ENCODE results near the gene ZC3H13. TPM values are rescaled to one million over a fixed set of nuclear protein-coding genes. Genes with fewer than 3 reads are reported as not detected.

The ZC3H13 gene
- polyA plus RNA-seq, 1 donor from 2014 or later = 19.5 TPM

DNA sequence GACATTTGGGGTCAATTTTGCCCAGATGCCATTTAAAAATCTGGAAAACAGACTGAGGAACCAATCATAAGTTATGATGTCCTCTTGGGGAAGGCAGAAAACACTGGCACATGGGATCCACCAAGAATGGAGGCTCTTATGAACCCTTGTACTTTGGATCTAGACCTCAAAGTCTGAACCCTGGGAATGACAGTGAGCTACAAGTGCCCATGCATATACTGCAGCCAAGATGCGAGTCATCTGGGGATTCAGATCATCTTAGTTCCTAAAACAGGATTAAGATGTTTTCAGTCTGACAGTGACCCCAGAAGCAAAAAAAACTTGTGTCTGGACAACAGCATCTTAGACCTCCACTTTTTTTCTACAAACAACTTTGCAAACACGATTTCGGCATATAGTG lies 100.8 kb downstream of the ZC3H13 start:
- TF ChIP-seq EZH2 (IDR thresholded peaks at IDR 0.05; ENCODE audit: borderline replicate concordance, insufficient read depth, low read length, poor library complexity, severe bottlenecking) (no peak), POLR2AphosphoS5 (IDR thresholded peaks at IDR 0.05) (no peak), SMC3 (conservative IDR thresholded peaks at IDR 0.05; ENCODE audit: poor library complexity) (no peak), MXI1 (conservative IDR thresholded peaks at IDR 0.05; ENCODE audit: poor library complexity, severe bottlenecking) (no peak), RAD21 (conservative IDR thresholded peaks at IDR 0.05) (no peak), TAF1 (IDR thresholded peaks at IDR 0.05; ENCODE audit: low read depth) (no peak), EP300 (conservative IDR thresholded peaks at IDR 0.05; ENCODE audit: poor library complexity, severe bottlenecking) (no peak)
- TF ChIP-seq, protein P1, sequence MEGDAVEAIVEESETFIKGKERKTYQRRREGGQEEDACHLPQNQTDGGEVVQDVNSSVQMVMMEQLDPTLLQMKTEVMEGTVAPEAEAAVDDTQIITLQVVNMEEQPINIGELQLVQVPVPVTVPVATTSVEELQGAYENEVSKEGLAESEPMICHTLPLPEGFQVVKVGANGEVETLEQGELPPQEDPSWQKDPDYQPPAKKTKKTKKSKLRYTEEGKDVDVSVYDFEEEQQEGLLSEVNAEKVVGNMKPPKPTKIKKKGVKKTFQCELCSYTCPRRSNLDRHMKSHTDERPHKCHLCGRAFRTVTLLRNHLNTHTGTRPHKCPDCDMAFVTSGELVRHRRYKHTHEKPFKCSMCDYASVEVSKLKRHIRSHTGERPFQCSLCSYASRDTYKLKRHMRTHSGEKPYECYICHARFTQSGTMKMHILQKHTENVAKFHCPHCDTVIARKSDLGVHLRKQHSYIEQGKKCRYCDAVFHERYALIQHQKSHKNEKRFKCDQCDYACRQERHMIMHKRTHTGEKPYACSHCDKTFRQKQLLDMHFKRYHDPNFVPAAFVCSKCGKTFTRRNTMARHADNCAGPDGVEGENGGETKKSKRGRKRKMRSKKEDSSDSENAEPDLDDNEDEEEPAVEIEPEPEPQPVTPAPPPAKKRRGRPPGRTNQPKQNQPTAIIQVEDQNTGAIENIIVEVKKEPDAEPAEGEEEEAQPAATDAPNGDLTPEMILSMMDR (IDR thresholded peaks at IDR 0.05; ENCODE audit: poor library complexity, severe bottlenecking) = no peak
- TF ChIP-seq, protein P2, sequence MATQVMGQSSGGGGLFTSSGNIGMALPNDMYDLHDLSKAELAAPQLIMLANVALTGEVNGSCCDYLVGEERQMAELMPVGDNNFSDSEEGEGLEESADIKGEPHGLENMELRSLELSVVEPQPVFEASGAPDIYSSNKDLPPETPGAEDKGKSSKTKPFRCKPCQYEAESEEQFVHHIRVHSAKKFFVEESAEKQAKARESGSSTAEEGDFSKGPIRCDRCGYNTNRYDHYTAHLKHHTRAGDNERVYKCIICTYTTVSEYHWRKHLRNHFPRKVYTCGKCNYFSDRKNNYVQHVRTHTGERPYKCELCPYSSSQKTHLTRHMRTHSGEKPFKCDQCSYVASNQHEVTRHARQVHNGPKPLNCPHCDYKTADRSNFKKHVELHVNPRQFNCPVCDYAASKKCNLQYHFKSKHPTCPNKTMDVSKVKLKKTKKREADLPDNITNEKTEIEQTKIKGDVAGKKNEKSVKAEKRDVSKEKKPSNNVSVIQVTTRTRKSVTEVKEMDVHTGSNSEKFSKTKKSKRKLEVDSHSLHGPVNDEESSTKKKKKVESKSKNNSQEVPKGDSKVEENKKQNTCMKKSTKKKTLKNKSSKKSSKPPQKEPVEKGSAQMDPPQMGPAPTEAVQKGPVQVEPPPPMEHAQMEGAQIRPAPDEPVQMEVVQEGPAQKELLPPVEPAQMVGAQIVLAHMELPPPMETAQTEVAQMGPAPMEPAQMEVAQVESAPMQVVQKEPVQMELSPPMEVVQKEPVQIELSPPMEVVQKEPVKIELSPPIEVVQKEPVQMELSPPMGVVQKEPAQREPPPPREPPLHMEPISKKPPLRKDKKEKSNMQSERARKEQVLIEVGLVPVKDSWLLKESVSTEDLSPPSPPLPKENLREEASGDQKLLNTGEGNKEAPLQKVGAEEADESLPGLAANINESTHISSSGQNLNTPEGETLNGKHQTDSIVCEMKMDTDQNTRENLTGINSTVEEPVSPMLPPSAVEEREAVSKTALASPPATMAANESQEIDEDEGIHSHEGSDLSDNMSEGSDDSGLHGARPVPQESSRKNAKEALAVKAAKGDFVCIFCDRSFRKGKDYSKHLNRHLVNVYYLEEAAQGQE (IDR thresholded peaks at IDR 0.05; ENCODE audit: borderline replicate concordance) = no peak
- Histone ChIP-seq H3K27me3 (ENCODE audit: insufficient read depth, low read depth, low read length) (no peaks in the 10 kb centered on the region), H3F3A (ENCODE audit: insufficient read depth, low read length, poor library complexity, severe bottlenecking) (no peaks in the 10 kb centered on the region), H3K4me2 (ENCODE audit: low read length) (no peak overlapping the region), H3K9ac (ENCODE audit: low read length) (no peak overlapping the region), H3K9me3 (ENCODE audit: low read length) (no peaks in the 10 kb centered on the region), H3K36me3 (ENCODE audit: insufficient read depth, low read length) (peaks cover 3% of the 10 kb centered on the region), H3K9me2 (ENCODE audit: insufficient read depth, low read length) (no peaks in the 10 kb centered on the region), H3K27ac (ENCODE audit: low read length) (no peak overlapping the region), H4K20me1 (ENCODE audit: insufficient read depth) (no peaks in the 10 kb centered on the region), H3K79me2 (replicated peaks; ENCODE audit: insufficient read depth, low read length) (no peaks in the 10 kb centered on the region), H2AFZ (ENCODE audit: low read depth, low read length) (no peak overlapping the region), H3K4me3 (ENCODE audit: low read length) (no peak overlapping the region)

DNA sequence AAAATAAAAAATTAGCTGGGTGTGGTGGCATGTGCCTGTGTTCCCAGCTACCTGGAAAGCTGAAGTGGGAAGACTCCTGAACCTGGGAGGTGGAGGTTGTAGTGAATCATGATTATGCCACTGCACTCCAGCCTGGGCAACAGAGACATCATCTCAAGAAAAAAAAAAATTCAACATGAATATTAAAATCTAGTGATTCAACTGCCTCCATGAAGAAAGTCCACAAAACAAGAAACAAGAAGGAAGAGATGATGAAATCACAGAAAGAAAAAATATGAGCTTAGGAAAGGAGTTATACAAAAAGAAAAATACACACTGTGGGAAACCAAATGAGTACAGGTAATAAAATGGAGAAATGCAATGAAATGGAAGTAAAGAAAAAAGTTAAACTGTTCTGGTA lies 101.4 kb downstream of the ZC3H13 start:
- Histone ChIP-seq H3K4me3 (ENCODE audit: low read length) (no peak overlapping the region), H3K27ac (ENCODE audit: low read length) (no peak overlapping the region), H2AFZ (ENCODE audit: low read depth, low read length) (no peak overlapping the region), H3K79me2 (replicated peaks; ENCODE audit: insufficient read depth, low read length) (no peaks in the 10 kb centered on the region), H3K9ac (ENCODE audit: low read length) (no peak overlapping the region), H3K27me3 (ENCODE audit: insufficient read depth, low read depth, low read length) (no peaks in the 10 kb centered on the region), H3K9me3 (ENCODE audit: low read length) (no peaks in the 10 kb centered on the region), H3F3A (ENCODE audit: insufficient read depth, low read length, poor library complexity, severe bottlenecking) (no peaks in the 10 kb centered on the region), H3K36me3 (ENCODE audit: insufficient read depth, low read length) (peaks cover 3% of the 10 kb centered on the region), H3K9me2 (ENCODE audit: insufficient read depth, low read length) (no peaks in the 10 kb centered on the region), H3K4me2 (ENCODE audit: low read length) (no peak overlapping the region), H4K20me1 (ENCODE audit: insufficient read depth) (no peaks in the 10 kb centered on the region)
- TF ChIP-seq, protein P1 (IDR thresholded peaks at IDR 0.05; ENCODE audit: poor library complexity, severe bottlenecking) = no peak
- TF ChIP-seq MXI1 (conservative IDR thresholded peaks at IDR 0.05; ENCODE audit: poor library complexity, severe bottlenecking) = no peak
- no peak for TF ChIP-seq SMC3 (conservative IDR thresholded peaks at IDR 0.05; ENCODE audit: poor library complexity)
- TF ChIP-seq EP300 (conservative IDR thresholded peaks at IDR 0.05; ENCODE audit: poor library complexity, severe bottlenecking) = no peak
- TF ChIP-seq POLR2AphosphoS5 (IDR thresholded peaks at IDR 0.05) = no peak
- TF ChIP-seq, protein P2 (IDR thresholded peaks at IDR 0.05; ENCODE audit: borderline replicate concordance) = no peak
- TF ChIP-seq RAD21 (conservative IDR thresholded peaks at IDR 0.05) = no peak
- no peak for TF ChIP-seq EZH2 (IDR thresholded peaks at IDR 0.05; ENCODE audit: borderline replicate concordance, insufficient read depth, low read length, poor library complexity, severe bottlenecking)
- TF ChIP-seq TAF1 (IDR thresholded peaks at IDR 0.05; ENCODE audit: low read depth) = no peak
